GM23338 (cell line): ENCODE measurements around the gene GJC2.

Experiments used
- CREB1 ChIP-seq: fragments of 250-450 bp; sonication (Bioruptor Pico); IDR thresholded peaks from 2 replicates; pipeline ENCODE4 v1.5.0; 2020; ENCODE audit warnings: low read depth, mild to moderate bottlenecking, moderate library complexity
- CTCF ChIP-seq, 2 experiments: fragments of 200-600 bp in 1 of 2; sonication (generic) in 1 of 2; conservative IDR thresholded peaks; 2 replicates each; pipeline versions ENCODE4 v1.5.1 to v1.6.1; 2016 to 2017; ENCODE audit warnings: antibody characterized with exemption in 2 of 2, low read depth in 2 of 2, mild to moderate bottlenecking in 2 of 2, moderate library complexity in 1 of 2
- ETS1 ChIP-seq: IDR thresholded peaks from 2 replicates; pipeline ENCODE4 v1.6.1; 2016; ENCODE audit warnings: antibody characterized with exemption
- EZH2 ChIP-seq: fragments of 200-600 bp; sonication (generic); IDR thresholded peaks from one replicate; pipeline ENCODE4 v1.8.0; 2017; ENCODE audit warnings: antibody characterized with exemption, mild to moderate bottlenecking, low read depth; ENCODE audit not compliant: unreplicated experiment
- EZH2phosphoT487 ChIP-seq: fragments of 200-600 bp; sonication (generic); IDR thresholded peaks from one replicate; pipeline ENCODE4 v1.8.1; 2018; ENCODE audit warnings: antibody characterized with exemption; ENCODE audit not compliant: unreplicated experiment
- JUNB ChIP-seq: IDR thresholded peaks from one replicate; pipeline ENCODE4 v1.6.1; 2016; ENCODE audit warnings: antibody characterized with exemption; ENCODE audit not compliant: unreplicated experiment
- NANOG ChIP-seq: IDR thresholded peaks from 2 replicates; pipeline ENCODE4 v1.6.1; 2016; ENCODE audit warnings: antibody characterized with exemption, borderline replicate concordance
- POLR2AphosphoS5 ChIP-seq: IDR thresholded peaks from 2 replicates; pipeline ENCODE4 v1.6.1; 2016; ENCODE audit warnings: antibody characterized with exemption, low read depth
- REST ChIP-seq: IDR thresholded peaks from one replicate; pipeline ENCODE4 v1.6.1; 2018; ENCODE audit warnings: antibody characterized with exemption; ENCODE audit not compliant: unreplicated experiment
- STAT1 ChIP-seq: IDR thresholded peaks from one replicate; pipeline ENCODE4 v1.6.1; 2016; ENCODE audit warnings: antibody characterized with exemption; ENCODE audit not compliant: unreplicated experiment
- ZNF114 ChIP-seq: fragments of 250-450 bp; sonication (Bioruptor Pico); IDR thresholded peaks from 2 replicates; pipeline ENCODE4 v1.5.0; 2020; ENCODE audit warnings: mild to moderate bottlenecking, moderate library complexity
- ZNF331 ChIP-seq: fragments of 250-450 bp; sonication (Bioruptor Pico); IDR thresholded peaks from 2 replicates; pipeline ENCODE4 v1.5.0; 2020; ENCODE audit warnings: low read depth, mild to moderate bottlenecking, moderate library complexity

- TF ChIP-seq EZH2phosphoT487 (no peak), CTCF (conservative IDR thresholded peaks at IDR 0.05; ENCODE audit: low read depth in 2 of 2) (no peak), EZH2 (no peak), JUNB (no peak), CREB1 (CRISPR knock-in tag) (no peak), REST (no peak), ZNF331 (no peak), ZNF114 (CRISPR knock-in tag) (no peak), STAT1 (no peak), POLR2AphosphoS5 (no peak), NANOG (no peak), ETS1 (no peak)
Observed at GRCh38 chr1:228123505-228123904, 26.2 kb upstream of the GJC2 start.
